T-helper 2 cell treated with Interferon-gamma antibody and Interleukin-4, amounts not matched to agents 100 ng/mL and 5 ng/mL, for 36 hours (primary cell): ENCODE data around the gene TFB1M. TPM values are rescaled to one million over a fixed set of nuclear protein-coding genes. Genes with fewer than 3 reads are reported as not detected.

Experiments
- intact Hi-C: fragments of 100-400 bp; cut with micrococcal nuclease; formaldehyde crosslinking; loops from one replicate; pipeline ENCODE4 v1.15.1; 2023
- total RNA-seq: library from RNA; stranded (reverse); gene quantifications from 2 replicates; pipeline ENCODE4 v1.2.3, GENCODE V29; 2022

The TFB1M gene
- total RNA-seq, 1 donor from 2014 or later, result 20.9 TPM

GRCh38 chr6:155265843-155266535 is 48.3 kb downstream of the TFB1M start:
- intact Hi-C loops, result no loop called here

GRCh38 chr6:155264693-155265320 is 49.5 kb downstream of the TFB1M start:
- intact Hi-C loops, result no loop called here

GRCh38 chr6:155263373-155264063 is 50.8 kb downstream of the TFB1M start, which contains the start of gene CLDN20:
Gene CLDN20 (plus strand): TSS chr6:155264013. CDS start chr6:155275720, 11,707 bp downstream.
- intact Hi-C loops, result no loop called here

- intact Hi-C loops, result no loop called here
Observed at GRCh38 chr6:155262655-155263054, 51.6 kb downstream of the TFB1M start.

- intact Hi-C loops, result no loop called here
Observed at GRCh38 chr6:155261111-155261900, 53.0 kb downstream of the TFB1M start.

GRCh38 chr6:155260686-155261085 is 53.6 kb downstream of the TFB1M start:
- intact Hi-C loops, result no loop called here

- intact Hi-C loops, result no loop called here
Observed at GRCh38 chr6:155259897-155260296, 54.4 kb downstream of the TFB1M start.

- intact Hi-C loops, result no loop called here
Observed at GRCh38 chr6:155259204-155259603, 55.1 kb downstream of the TFB1M start.

- intact Hi-C loops, result no loop called here
Observed at GRCh38 chr6:155257796-155258195, 56.5 kb downstream of the TFB1M start.

GRCh38 chr6:155256122-155256795 is 58.0 kb downstream of the TFB1M start:
- intact Hi-C loops, result no loop called here

GRCh38 chr6:155254139-155254538 is 60.1 kb downstream of the TFB1M start:
- intact Hi-C loops, result no loop called here

GRCh38 chr6:155253337-155253736 is 60.9 kb downstream of the TFB1M start:
- intact Hi-C loops, result no loop called here

GRCh38 chr6:155252581-155252980 is 61.7 kb downstream of the TFB1M start:
- intact Hi-C loops, result no loop called here

- intact Hi-C loops, result no loop called here
Observed at GRCh38 chr6:155250701-155251381, 63.4 kb downstream of the TFB1M start.

GRCh38 chr6:155248008-155249001 is 66.0 kb downstream of the TFB1M start:
- intact Hi-C loops, result loop anchor here (1.0 kb wide), 2 partner anchors 71 to 320 kb away; no protein-coding TSS in a partner anchor

GRCh38 chr6:155247618-155248007 is 66.7 kb downstream of the TFB1M start:
- intact Hi-C loops, result loop anchor here (1.0 kb wide), 2 partner anchors 70 to 319 kb away; no protein-coding TSS in a partner anchor

- intact Hi-C loops, result no loop called here
Observed at GRCh38 chr6:155246825-155247224, 67.5 kb downstream of the TFB1M start.

GRCh38 chr6:155245831-155246230 is 68.5 kb downstream of the TFB1M start:
- intact Hi-C loops, result no loop called here

GRCh38 chr6:155245193-155245592 is 69.1 kb downstream of the TFB1M start:
- intact Hi-C loops, result no loop called here
